ENCODE data around the gene ASPM.
"Not testable (repeated sequence)": the region's sequence is repeated elsewhere in the genome, so short reads cannot be mapped to it uniquely, and the experiment has no call there.

Gene ASPM

GRCh38 chr1:197145446-197146024, 934 bp downstream of the ASPM start:
- DNase-seq: no peak

- no peak for DNase-seq
Measured at GRCh38 chr1:197144570-197145325, 1.7 kb downstream of the ASPM start.

GRCh38 chr1:197143276-197143675, 3.2 kb downstream of the ASPM start:
- DNase-seq: no peak

GRCh38 chr1:197141575-197141974, 4.9 kb downstream of the ASPM start:
- DNase-seq: no peak

GRCh38 chr1:197140121-197140520, 6.3 kb downstream of the ASPM start:
- DNase-seq: no peak

GRCh38 chr1:197139169-197139568, 7.3 kb downstream of the ASPM start:
- DNase-seq: no peak

- no peak for DNase-seq
Measured at GRCh38 chr1:197137322-197137721, 9.1 kb downstream of the ASPM start.

GRCh38 chr1:197130677-197131304, 15.7 kb downstream of the ASPM start:
- DNase-seq: no peak

- DNase-seq: no peak
Measured at GRCh38 chr1:197129698-197130097, 16.8 kb downstream of the ASPM start.

GRCh38 chr1:197127246-197127912, 19.1 kb downstream of the ASPM start:
- DNase-seq: no peak

- no peak for DNase-seq
Measured at GRCh38 chr1:197126691-197127090, 19.8 kb downstream of the ASPM start.

GRCh38 chr1:197124376-197124775, 22.1 kb downstream of the ASPM start:
- no peak for DNase-seq

GRCh38 chr1:197116156-197116555, 30.3 kb downstream of the ASPM start:
- no peak for DNase-seq

- no peak for DNase-seq
Measured at GRCh38 chr1:197106869-197107268, 39.6 kb downstream of the ASPM start.

- DNase-seq: no peak
Measured at GRCh38 chr1:197103300-197103699, 43.2 kb downstream of the ASPM start.

GRCh38 chr1:197101978-197102377, 44.5 kb downstream of the ASPM start:
- no peak for DNase-seq

- DNase-seq: no peak
Measured at GRCh38 chr1:197100677-197101076, 45.8 kb downstream of the ASPM start.

GRCh38 chr1:197099444-197099843, 47.0 kb downstream of the ASPM start:
- DNase-seq: no peak

- not testable (repeated sequence) for DNase-seq
Measured at GRCh38 chr1:197096971-197097370, 49.5 kb downstream of the ASPM start.

GRCh38 chr1:197096137-197096536, 50.3 kb downstream of the ASPM start:
- DNase-seq: no peak

- no peak for DNase-seq
Measured at GRCh38 chr1:197093226-197093885, 53.1 kb downstream of the ASPM start.

GRCh38 chr1:197092491-197093023, 53.9 kb downstream of the ASPM start:
- DNase-seq: no peak

Measured in right kidney (tissue), 1 donor.